Activated CD4-positive, alpha-beta T cell treated with anti-CD3 and anti-CD28 coated beads, Interleukin-2, amount 10 ng/mL, durations not matched to agents 7 days and 5 days (primary cell): ENCODE data around the gene TBL3. TPM values are rescaled to one million over a fixed set of nuclear protein-coding genes. Genes with fewer than 3 reads are reported as not detected.

ENCODE experiments used
- CTCF ChIA-PET: fragments of 350-600 bp; sonication (Branson Sonifier 250); formaldehyde crosslinking; loops from one replicate; lab custom pipeline; 2021; ENCODE audit warnings: antibody characterized with exemption; lab: Charles Lee
- POLR2A ChIA-PET: fragments of 350-600 bp; sonication (Branson Sonifier 250); formaldehyde crosslinking; loops from one replicate; lab custom pipeline; 2021; ENCODE audit warnings: antibody characterized with exemption; lab: Charles Lee
- DNase-seq: peaks from one replicate; pipeline ENCODE4 v3.0.0-alpha.2; 2020
- H3K27ac Mint-ChIP-seq: one replicate; pipeline ENCODE4 v1.8.0; 2021; ENCODE audit warnings: mild to moderate bottlenecking, moderate library complexity, mixed read lengths
- H3K27me3 Mint-ChIP-seq: one replicate; pipeline ENCODE4 v1.8.0; 2021; ENCODE audit warnings: mixed read lengths
- H3K36me3 Mint-ChIP-seq: one replicate; pipeline ENCODE4 v1.8.0; 2021; ENCODE audit warnings: low read depth, mixed read lengths
- H3K4me1 Mint-ChIP-seq: one replicate; pipeline ENCODE4 v1.8.0; 2021; ENCODE audit warnings: mixed read lengths
- H3K4me3 Mint-ChIP-seq: one replicate; pipeline ENCODE4 v1.8.0; 2021; ENCODE audit warnings: mild to moderate bottlenecking, moderate library complexity, mixed read lengths
- H3K9me3 Mint-ChIP-seq: one replicate; pipeline ENCODE4 v1.8.0; 2021; ENCODE audit warnings: mixed read lengths
- total RNA-seq, 2 experiments: library from RNA; stranded (reverse); gene quantifications; one replicate each; pipeline ENCODE4 v1.2.3, GENCODE V29; 2021

TBL3 gene
- total RNA-seq, 2 experiments from 2014 or later = 26.1 to 27.0 TPM

DNA sequence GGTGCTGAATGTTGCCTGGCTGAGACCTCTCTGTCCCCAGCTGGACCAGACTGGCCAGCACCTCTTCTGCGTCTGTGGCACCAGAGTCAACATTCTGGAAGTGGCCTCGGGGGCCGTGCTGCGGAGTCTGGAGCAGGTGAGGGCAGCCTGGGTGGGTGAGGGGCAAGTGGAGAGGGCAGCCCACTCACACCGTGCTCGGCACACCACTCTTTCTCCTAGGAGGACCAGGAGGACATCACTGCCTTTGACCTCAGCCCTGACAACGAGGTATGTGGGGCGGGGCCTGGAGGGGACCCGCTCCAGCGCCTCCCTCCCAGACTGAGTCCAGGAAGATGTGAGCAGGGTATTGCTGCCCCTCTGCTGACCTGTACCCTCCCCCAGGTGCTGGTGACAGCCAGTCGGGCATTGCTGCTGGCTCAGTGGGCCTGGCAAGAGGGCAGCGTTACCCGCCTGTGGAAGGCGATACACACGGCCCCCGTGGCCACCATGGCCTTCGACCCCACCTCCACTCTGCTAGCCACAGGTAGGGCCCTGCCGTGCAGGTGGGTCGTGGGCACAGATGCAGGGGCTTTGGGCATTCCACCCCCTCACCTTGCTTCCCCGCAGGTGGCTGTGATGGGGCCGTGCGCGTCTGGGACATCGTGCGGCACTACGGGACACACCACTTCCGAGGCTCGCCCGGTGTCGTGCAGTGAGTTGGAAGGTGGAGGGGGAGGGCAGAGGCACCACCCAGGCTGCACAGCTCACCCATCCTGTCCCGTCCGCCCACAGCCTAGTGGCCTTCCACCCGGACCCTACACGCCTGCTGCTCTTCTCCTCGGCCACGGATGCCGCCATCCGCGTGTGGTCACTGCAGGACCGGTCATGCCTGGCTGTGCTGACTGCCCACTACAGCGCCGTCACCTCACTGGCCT, 2.6 kb downstream of the TBL3 start:
- ChIA-PET POLR2A (no interaction called here), CTCF (no interaction called here)
- Mint-ChIP-seq H3K36me3 (peaks cover 8% of the 10 kb centered on the region), H3K4me1 (peaks cover 21% of the 10 kb centered on the region), H3K4me3 (no peak overlapping the region), H3K9me3 (no peaks in the 10 kb centered on the region), H3K27me3 (no peaks in the 10 kb centered on the region), H3K27ac (no peak overlapping the region)
- no peak for DNase-seq

DNA sequence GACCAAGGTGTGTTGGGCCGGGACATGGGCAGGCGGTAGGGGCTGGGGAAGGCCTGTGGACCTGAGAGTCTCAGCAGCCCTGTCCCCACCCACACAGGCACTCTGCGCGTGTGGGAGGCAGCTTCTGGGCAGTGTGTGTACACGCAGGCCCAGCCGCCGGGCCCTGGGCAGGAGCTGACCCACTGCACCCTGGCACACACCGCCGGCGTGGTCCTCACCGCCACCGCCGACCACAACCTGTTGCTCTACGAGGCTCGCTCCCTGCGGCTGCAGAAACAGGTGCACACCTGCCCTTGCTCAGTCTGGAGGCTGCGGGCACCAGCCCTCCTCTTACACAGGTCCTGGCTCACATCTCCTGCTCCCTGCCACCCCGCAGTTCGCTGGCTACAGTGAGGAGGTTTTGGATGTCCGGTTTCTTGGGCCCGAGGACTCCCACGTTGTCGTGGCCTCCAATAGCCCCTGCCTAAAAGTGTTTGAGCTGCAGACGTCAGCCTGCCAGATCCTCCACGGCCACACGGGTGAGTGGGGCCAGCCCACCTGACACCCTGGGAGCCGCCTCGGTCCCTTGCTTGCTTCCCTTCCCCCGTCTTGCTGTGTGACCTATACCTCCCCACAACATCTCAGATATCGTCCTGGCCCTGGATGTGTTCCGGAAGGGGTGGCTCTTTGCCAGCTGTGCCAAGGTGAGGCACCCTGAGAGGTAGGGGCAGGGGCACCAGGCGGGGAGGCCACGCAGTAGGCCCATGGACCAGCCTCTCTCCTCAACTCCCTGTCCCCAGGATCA, 3.8 kb downstream of the TBL3 start:
- Mint-ChIP-seq H3K4me1 (peaks cover 19% of the 10 kb centered on the region), H3K27ac (no peak overlapping the region)
- POLR2A ChIA-PET = no interaction called here

DNA sequence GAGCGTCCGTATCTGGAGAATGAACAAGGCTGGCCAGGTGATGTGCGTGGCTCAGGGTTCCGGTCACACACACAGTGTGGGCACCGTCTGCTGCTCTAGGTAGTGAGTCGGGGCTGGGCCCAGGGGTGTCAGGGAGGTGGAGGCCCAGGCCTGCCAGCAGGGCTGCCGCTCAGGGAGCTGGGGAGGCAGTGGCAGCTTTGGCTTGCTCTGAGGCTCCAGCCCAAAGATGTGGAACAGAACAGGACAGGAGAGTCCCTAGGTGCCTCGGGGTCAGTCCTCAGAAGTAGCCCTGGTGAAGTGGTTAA, 4.3 kb downstream of the TBL3 start:
- Mint-ChIP-seq H3K36me3 (peaks cover 9% of the 10 kb centered on the region), H3K4me1 (peaks cover 14% of the 10 kb centered on the region), H3K27ac (no peak overlapping the region), H3K27me3 (peaks cover 11% of the 10 kb centered on the region), H3K4me3 (no peak overlapping the region), H3K9me3 (no peaks in the 10 kb centered on the region)
- no peak for DNase-seq
- ChIA-PET POLR2A (no interaction called here), CTCF (no interaction called here)

More for the DNA sequence above, 3.8 kb downstream of the TBL3 start:
- Mint-ChIP-seq H3K36me3 (peaks cover 9% of the 10 kb centered on the region), H3K9me3 (no peaks in the 10 kb centered on the region), H3K4me3 (no peak overlapping the region), H3K27me3 (peaks cover 5% of the 10 kb centered on the region)
- DNase-seq = no peak
- CTCF ChIA-PET = no interaction called here

DNA sequence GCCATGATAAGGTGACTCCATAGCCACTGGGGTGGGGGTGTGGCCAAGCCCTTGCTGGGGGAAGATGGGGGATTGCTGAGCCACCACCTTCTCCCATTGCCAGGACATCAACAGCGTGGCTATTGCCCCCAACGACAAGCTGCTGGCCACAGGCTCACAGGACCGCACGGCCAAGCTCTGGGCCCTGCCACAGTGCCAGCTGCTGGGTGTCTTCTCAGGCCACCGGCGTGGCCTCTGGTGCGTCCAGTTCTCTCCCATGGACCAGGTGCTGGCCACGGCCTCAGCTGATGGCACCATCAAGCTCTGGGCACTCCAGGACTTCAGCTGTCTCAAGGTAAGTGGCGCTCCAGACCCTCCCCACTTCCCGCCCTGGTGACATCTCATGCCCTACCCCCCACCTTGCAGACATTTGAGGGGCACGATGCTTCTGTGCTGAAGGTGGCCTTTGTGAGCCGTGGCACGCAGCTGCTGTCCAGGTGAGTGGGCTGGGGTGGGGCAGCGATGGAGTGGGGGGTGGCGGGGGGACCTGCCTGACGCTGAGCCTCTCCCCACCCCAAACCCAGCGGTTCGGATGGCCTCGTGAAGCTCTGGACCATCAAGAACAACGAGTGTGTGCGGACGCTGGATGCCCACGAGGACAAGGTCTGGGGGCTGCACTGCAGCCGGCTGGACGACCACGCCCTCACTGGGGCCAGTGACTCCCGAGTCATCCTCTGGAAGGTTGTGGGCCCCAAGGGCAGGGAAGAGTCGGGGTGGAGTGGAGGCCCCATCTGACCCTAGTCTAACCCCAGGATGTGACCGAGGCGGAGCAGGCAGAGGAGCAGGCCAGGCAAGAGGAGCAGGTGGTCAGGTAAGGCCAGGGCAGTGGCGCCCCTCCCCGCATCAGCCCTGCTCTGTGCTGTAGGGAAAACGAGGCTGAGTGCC, 5.4 kb downstream of the TBL3 start:
- no peak for DNase-seq
- peaks cover 21% of the 10 kb centered on the region for H3K27me3 Mint-ChIP-seq
- peaks cover 6% of the 10 kb centered on the region for H3K4me1 Mint-ChIP-seq
- CTCF ChIA-PET = no interaction called here
- no peaks in the 10 kb centered on the region for H3K9me3 Mint-ChIP-seq
- H3K27ac Mint-ChIP-seq = no peak overlapping the region
- H3K4me3 Mint-ChIP-seq = no peak overlapping the region
- POLR2A ChIA-PET = no interaction called here
- peaks cover 6% of the 10 kb centered on the region for H3K36me3 Mint-ChIP-seq

DNA sequence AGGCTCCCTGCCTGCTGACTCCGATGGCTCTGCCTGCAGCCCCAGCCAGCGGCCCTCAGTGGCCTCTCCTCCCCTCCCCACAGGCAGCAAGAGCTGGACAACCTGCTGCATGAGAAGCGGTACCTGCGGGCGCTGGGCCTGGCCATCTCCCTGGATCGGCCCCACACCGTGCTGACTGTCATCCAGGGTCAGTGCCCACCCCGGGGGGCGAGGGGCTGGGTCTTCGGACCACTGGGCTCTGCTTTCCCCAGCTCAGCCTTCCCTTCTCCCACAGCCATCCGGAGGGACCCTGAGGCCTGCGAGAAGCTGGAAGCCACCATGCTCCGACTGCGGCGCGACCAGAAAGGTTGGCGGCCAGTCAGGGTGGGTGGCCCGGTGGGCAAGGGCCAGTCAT, 6.0 kb downstream of the TBL3 start:
- no peak for DNase-seq
- H3K27me3 Mint-ChIP-seq = peaks cover 27% of the 10 kb centered on the region
- ChIA-PET POLR2A (no interaction called here), CTCF (interaction anchor here (0.8 kb wide), 1 partner anchor 13 kb away, joined by 4 read pairs; the partner anchor contains the start of gene RPS2)
- peaks cover 7% of the 10 kb centered on the region for H3K4me1 Mint-ChIP-seq
- H3K4me3 Mint-ChIP-seq = no peak overlapping the region
- peaks cover 6% of the 10 kb centered on the region for H3K36me3 Mint-ChIP-seq
- H3K9me3 Mint-ChIP-seq = no peaks in the 10 kb centered on the region
- H3K27ac Mint-ChIP-seq = no peak overlapping the region

DNA sequence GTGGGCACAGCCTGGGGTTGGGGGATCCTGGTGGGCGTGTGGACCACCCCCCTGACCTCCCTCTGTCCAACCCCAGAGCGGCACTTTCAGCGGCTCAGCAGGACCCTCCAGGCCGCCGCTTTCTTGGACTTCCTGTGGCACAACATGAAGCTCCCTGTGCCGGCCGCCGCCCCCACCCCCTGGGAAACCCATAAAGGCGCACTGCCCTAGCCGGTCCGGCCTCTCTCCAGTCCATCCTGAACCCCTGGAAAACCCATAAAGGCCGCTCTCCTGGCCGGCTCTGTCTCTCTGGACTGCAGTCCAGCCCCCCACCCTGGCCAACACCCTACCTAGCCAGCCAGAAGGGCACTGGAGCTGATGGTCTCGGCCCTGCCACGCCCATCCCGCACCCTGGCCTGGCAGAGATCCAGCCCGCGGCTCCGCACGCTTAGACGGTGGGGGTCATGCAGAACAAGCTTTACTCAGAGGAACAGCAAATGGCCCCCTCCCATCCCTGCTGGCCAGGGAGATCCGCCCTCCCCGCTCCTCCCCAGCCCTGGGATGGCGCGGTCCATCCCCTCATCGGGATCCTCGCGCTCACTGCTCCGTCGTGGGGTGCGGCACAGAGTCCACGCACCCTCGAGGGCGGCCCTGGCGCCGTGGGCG, 6.7 kb downstream of the TBL3 start:
- Mint-ChIP-seq H3K4me3 (no peak overlapping the region), H3K36me3 (peaks cover 6% of the 10 kb centered on the region), H3K4me1 (peaks cover 9% of the 10 kb centered on the region), H3K27ac (no peak overlapping the region), H3K9me3 (no peaks in the 10 kb centered on the region), H3K27me3 (peaks cover 31% of the 10 kb centered on the region)
- POLR2A ChIA-PET = no interaction called here
- CTCF ChIA-PET = interaction anchor here (0.8 kb wide), 2 partner anchors 14 to 162 kb away, joined by 3 to 4 read pairs; partner anchors contain the start of gene RPS2
- no peak for DNase-seq

DNA sequence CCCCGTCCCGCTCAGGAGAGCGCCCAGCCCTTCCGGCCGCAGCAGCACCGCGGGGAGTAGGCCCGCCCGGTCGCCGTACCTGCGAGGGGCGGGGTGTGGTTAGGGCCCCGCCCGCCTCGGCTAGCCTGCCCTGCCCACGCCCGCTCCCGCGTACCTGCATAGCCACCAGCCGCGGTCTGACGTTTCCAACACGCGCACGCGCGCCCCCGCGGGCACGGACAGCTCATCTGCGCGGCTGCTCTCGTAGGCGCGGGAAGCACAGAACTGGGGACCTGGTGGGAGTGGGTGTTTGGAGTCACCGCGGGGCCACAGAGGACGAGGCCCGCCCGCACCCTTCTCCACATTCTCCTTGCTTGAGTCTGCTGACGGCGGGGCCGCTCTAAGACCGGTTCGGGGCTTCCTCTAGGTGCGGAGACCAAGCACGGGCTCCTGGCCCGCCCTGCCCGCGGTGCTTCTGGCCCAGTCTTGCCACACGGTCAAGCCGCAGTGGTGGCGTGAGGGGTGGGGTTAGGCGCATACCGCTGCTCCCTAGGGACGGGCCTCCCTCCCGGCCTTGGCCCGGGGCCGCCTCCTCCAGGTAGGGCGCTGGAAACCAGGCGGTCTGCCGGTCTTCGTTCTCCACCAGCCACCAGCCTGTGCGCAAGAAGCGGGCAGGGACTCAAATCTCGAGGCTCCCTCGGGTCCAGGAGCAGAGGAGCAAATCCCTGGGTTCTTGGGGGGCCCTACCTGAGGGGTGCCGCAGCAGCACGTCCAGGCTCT, 7.6 kb downstream of the TBL3 start:
- no peak overlapping the region for H3K4me3 Mint-ChIP-seq
- DNase-seq = no peak
- H3K27ac Mint-ChIP-seq = no peak overlapping the region
- peaks cover 31% of the 10 kb centered on the region for H3K27me3 Mint-ChIP-seq
- peaks cover 9% of the 10 kb centered on the region for H3K4me1 Mint-ChIP-seq
- peaks cover 6% of the 10 kb centered on the region for H3K36me3 Mint-ChIP-seq
- H3K9me3 Mint-ChIP-seq = no peaks in the 10 kb centered on the region
- CTCF ChIA-PET = no interaction called here
- POLR2A ChIA-PET = no interaction called here

DNA sequence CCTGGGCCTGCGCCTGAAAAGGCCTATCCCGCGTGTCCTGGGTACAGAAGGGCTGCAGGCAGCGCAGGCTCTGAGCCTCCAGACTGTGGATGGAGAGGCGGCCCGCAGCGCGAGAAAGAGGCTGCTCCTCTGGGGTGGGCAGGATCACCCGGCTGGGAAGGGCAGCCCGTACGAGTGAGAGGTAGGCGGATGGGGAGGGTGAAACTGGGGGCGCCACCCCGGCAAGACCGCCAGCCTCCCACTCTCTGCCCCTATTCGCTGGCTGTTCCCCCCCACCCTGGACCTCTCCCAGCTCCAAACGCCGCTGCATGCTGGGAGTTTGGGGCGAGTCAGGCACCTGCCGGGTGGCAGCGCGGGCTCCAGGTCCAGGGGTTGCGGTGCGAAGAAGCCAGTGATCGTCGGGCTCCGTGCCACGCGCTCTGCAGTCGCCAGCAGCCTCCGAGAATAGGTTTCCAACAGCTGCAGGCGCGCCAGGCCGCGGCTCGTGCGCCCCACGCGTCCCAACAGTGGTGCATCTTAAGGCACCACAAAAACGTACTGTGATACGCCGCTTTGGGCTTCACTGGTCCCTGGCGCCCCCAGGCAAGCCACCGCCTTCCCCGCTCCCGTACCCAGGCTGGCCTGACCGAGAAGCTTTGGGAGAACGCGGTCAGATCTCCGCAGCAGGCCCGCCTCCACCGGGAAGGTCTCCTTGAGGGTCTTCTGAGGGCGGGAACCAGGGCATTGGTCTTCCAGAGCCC, 8.3 kb downstream of the TBL3 start:
- DNase-seq = no peak
- Mint-ChIP-seq H3K4me3 (no peak overlapping the region), H3K4me1 (peaks cover 15% of the 10 kb centered on the region), H3K9me3 (no peaks in the 10 kb centered on the region), H3K36me3 (peaks cover 6% of the 10 kb centered on the region), H3K27me3 (peaks cover 31% of the 10 kb centered on the region), H3K27ac (no peak overlapping the region)
- CTCF ChIA-PET = interaction anchor here (1.2 to 2.0 kb wide), 2 partner anchors 9 to 24 kb away, joined by 5 to 7 read pairs; partner anchors contain the start of gene TBL3
- POLR2A ChIA-PET = no interaction called here

DNA sequence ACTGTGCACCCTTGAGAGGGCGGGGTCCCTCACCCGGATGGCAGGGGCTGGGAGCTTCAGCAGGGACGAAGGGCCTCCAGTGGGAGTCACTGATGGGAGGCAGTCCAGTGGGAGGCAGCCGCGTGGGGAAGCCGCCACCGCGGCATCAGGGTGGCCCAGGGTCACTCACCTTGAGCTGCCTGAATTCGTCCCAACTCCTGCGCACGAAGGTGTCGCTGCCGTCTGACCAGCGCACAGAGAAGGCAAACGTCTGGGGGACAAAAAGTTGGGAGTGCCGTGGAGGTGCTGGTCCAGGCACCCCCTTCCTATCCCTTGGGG, 8.9 kb downstream of the TBL3 start:
- H3K36me3 Mint-ChIP-seq = peaks cover 6% of the 10 kb centered on the region
- CTCF ChIA-PET = interaction anchor here (0.7 to 2.0 kb wide), 3 partner anchors 9 to 299 kb away, joined by 5 to 7 read pairs (median 5); partner anchors contain the start of gene TBL3
- peaks cover 31% of the 10 kb centered on the region for H3K27me3 Mint-ChIP-seq
- no peak overlapping the region for H3K4me3 Mint-ChIP-seq
- H3K27ac Mint-ChIP-seq = no peak overlapping the region
- H3K4me1 Mint-ChIP-seq = peaks cover 16% of the 10 kb centered on the region
- POLR2A ChIA-PET = no interaction called here
- DNase-seq = no peak
- H3K9me3 Mint-ChIP-seq = no peaks in the 10 kb centered on the region

DNA sequence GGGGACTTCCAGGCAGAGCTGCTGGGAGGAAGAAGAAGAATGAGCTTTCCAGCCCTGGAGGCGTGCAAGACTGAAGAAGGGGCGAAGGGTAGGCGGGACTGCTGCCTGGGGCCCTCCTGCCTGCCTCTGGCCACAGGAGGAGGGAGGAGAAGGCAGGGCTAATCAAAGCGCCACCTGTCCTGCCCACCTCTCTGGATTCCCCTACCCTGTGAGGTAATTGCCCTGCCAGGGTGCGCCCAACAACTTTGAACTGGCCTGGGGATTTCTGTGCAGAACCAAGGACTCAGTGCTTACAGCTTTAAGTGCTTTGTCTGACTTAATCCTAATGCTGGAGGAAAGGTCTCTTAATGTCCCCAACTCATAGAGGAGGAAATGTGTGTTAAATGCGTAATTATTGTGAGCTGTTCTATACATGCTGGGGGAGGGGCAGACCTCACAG, 9.6 kb downstream of the TBL3 start, which contains the start of gene NOXO1:
NOXO1 (minus strand) TSS at position 72 of the 439 bp plus-strand sequence. CDS start 290 bp downstream, outside the sequence.
- peak within 1 kb of the TSS; percentile 31 for H3K27ac Mint-ChIP-seq
- CTCF ChIA-PET = interaction anchor here (0.7 to 2.0 kb wide), 5 partner anchors 10 to 299 kb away, joined by 3 to 7 read pairs (median 5); partner anchors contain the start of genes MSRB1 and TBL3
- no peak within 1 kb of the TSS for H3K4me3 Mint-ChIP-seq

DNA sequence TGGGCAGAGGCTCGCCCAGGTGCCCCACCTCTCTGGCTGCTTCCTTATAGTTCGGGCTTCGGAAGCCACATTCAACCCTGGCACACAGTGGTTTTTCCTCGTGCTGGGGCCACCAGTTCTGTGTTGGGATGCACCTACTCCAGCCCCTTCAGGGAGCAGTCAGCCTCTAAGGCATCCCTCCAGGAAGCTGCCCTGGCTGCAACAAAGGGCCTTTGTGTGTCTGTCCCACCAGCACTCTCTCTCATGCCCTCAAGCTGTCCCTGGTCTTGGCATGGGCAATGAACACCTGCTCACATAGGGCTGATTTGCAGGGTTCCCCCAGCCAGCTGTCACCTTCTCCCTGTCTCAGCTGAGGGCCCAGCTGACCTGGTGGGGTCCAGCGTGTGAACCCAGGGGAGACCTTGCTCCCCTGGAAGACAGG, 10.2 kb downstream of the TBL3 start:
- POLR2A ChIA-PET = no interaction called here
- DNase-seq = no peak
- CTCF ChIA-PET = interaction anchor here (0.9 to 2.0 kb wide), 4 partner anchors 10 to 158 kb away, joined by 3 to 7 read pairs (median 4); partner anchors contain the start of genes MSRB1 and TBL3
- Mint-ChIP-seq H3K9me3 (no peaks in the 10 kb centered on the region), H3K36me3 (peaks cover 6% of the 10 kb centered on the region), H3K4me1 (peaks cover 16% of the 10 kb centered on the region), H3K27me3 (peaks cover 31% of the 10 kb centered on the region), H3K27ac (peak overlapping the region; percentile 31), H3K4me3 (no peak overlapping the region)

More for the DNA sequence above, 9.6 kb downstream of the TBL3 start, which contains the start of gene NOXO1:
- DNase-seq = no peak
- peaks cover 31% of the 10 kb centered on the region for H3K27me3 Mint-ChIP-seq
- peaks cover 2% of the 10 kb centered on the region for H3K36me3 Mint-ChIP-seq
- H3K9me3 Mint-ChIP-seq = no peaks in the 10 kb centered on the region
- POLR2A ChIA-PET = no interaction called here
- H3K4me1 Mint-ChIP-seq = peaks cover 16% of the 10 kb centered on the region
